ENCODE results near the gene FCHSD2. TPM values are rescaled to one million over a fixed set of nuclear protein-coding genes. Genes with fewer than 3 reads are reported as not detected.
A peak's percentile ranks its signal among the peaks of the same experiment; 100 is the strongest.
"Not testable (repeated sequence)": the region's sequence is repeated elsewhere in the genome, so short reads cannot be mapped to it uniquely, and the experiment has no call there.

FCHSD2 gene
- total RNA-seq, 4 donors from 2014 or later: 6.7 to 95.7 (median 10.2) TPM

GRCh38 chr11:72924568-72925190 lies 217.4 kb downstream of the FCHSD2 start:
- Histone ChIP-seq H3K27me3 (no peaks in the 10 kb centered on the region), H3K4me1 (no peaks in the 10 kb centered on the region), H3K36me3 (peaks cover 0 to 7% (median 0%) of the 10 kb centered on the region in 3 donors), H3K4me3 (no peak overlapping the region), H3K9me3 (no peaks in the 10 kb centered on the region), H3K27ac (no peak overlapping the region)
- DNase-seq: no peak
- TF ChIP-seq POLR2A (IDR thresholded peaks at IDR 0.05): no peak
- TF ChIP-seq CTCF (IDR thresholded peaks at IDR 0.05): peak in 5 of 6 experiments; percentile 57 to 66 (median 60)

GRCh38 chr11:72921028-72921716 lies 220.9 kb downstream of the FCHSD2 start:
- H3K9me3 ChIP-seq: no peaks in the 10 kb centered on the region
- TF ChIP-seq CTCF (IDR thresholded peaks at IDR 0.05): no peak
- no peak for TF ChIP-seq POLR2A (IDR thresholded peaks at IDR 0.05)
- peaks cover 0 to 7% (median 0%) of the 10 kb centered on the region in 3 donors for H3K36me3 ChIP-seq
- no peak overlapping the region for H3K4me3 ChIP-seq
- no peaks in the 10 kb centered on the region for H3K4me1 ChIP-seq
- DNase-seq: no peak
- H3K27ac ChIP-seq: no peak overlapping the region
- no peaks in the 10 kb centered on the region for H3K27me3 ChIP-seq

- TF ChIP-seq CTCF (IDR thresholded peaks at IDR 0.05): no peak
- Histone ChIP-seq H3K4me1 (no peaks in the 10 kb centered on the region), H3K36me3 (peaks cover 0 to 7% (median 0%) of the 10 kb centered on the region in 3 donors), H3K27me3 (no peaks in the 10 kb centered on the region), H3K27ac (no peak overlapping the region), H3K9me3 (no peaks in the 10 kb centered on the region), H3K4me3 (no peak overlapping the region)
- DNase-seq: no peak
Measured at GRCh38 chr11:72920001-72920400, 222.1 kb downstream of the FCHSD2 start.

GRCh38 chr11:72918851-72919250 lies 223.3 kb downstream of the FCHSD2 start:
- Histone ChIP-seq H3K27ac (no peak overlapping the region), H3K4me3 (no peak overlapping the region), H3K36me3 (peaks cover 0 to 7% (median 0%) of the 10 kb centered on the region in 3 donors), H3K9me3 (no peaks in the 10 kb centered on the region), H3K4me1 (no peaks in the 10 kb centered on the region), H3K27me3 (no peaks in the 10 kb centered on the region)
- TF ChIP-seq CTCF (IDR thresholded peaks at IDR 0.05) (no peak), POLR2A (IDR thresholded peaks at IDR 0.05) (no peak)
- DNase-seq: no peak

- Histone ChIP-seq H3K27ac (no peak overlapping the region), H3K9me3 (no peaks in the 10 kb centered on the region), H3K4me3 (no peak overlapping the region), H3K36me3 (no peaks in the 10 kb centered on the region), H3K27me3 (no peaks in the 10 kb centered on the region), H3K4me1 (no peaks in the 10 kb centered on the region)
- no peak for DNase-seq
- TF ChIP-seq CTCF (IDR thresholded peaks at IDR 0.05) (no peak), POLR2A (IDR thresholded peaks at IDR 0.05) (no peak)
Measured at GRCh38 chr11:72912253-72912652, 229.9 kb downstream of the FCHSD2 start.

GRCh38 chr11:72909558-72910388 lies 232.3 kb downstream of the FCHSD2 start:
- H3K4me1 ChIP-seq, H3K9me3 ChIP-seq, H3K4me3 ChIP-seq, DNase-seq, H3K27ac ChIP-seq, H3K27me3 ChIP-seq, H3K36me3 ChIP-seq: not testable (repeated sequence)
